GM18867 (cell line): ENCODE measurements around the gene SLC49A4.

ENCODE experiments used
- ATAC-seq: cut with Tn5 transposase; IDR thresholded peaks from one replicate; pipeline ENCODE4 v1.9.1; 2021; ENCODE audit warnings: mild to moderate bottlenecking, moderate library complexity; ENCODE audit not compliant: unreplicated experiment

Gene SLC49A4

DNA sequence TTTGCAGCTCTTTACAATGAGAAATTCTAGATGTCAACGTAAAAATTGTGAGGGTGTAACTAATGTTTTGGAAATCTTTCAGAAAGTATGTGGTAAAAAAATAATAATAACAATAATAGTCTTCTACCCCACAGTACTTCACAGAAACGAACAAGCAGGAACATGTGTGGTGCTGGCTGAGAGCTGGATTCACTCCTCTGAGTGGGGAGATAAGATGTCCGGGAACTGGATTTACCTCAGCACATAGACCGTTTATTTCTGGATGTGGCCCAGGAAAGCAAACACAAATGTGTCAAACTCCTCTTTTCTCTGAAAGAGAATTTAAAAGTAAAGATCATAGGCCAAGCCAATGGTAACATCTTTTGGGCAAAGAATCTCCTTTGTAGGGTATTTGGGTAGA lies 103.4 kb downstream of the SLC49A4 start:
- ATAC-seq, result no peak

DNA sequence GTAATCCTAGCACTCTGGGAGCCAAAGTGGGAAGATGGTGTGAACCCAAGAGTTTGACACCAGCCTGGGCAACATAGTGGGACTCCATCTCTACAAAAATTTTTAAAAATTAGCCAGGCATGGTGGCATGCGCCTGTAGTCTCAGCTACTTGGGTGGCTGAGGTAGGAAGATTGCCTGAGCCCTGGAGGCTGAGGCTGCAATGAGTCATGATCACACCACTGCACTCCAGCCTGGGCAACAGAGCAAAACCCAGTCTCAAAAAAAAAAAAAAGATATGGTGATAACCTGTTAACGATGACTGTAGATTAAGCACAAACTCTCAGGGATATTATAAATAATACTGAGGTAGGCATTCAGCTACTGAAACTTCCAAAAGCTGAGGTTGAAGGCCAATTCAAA lies 107.5 kb downstream of the SLC49A4 start:
- ATAC-seq, result no peak

DNA sequence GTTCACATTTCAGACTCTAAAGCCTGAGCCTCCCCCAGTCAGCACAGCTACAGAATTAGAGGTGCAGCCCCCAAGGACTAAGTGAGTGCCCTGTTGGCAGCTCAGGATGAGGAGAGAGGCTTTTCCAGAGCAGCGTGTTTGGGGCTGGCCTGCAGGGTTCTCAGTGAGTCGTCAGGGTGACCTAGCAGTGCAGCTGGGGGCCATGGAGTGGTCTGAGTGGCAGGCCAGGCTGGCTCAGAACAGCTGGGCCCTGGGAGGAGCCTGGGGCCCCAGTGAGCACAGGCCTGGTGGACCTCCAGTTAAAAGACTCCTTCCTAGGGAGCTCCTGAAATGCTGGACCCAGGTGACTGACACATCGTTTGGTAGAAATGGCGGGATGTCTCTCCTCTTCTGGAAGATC lies 108.3 kb downstream of the SLC49A4 start:
- no peak for ATAC-seq

DNA sequence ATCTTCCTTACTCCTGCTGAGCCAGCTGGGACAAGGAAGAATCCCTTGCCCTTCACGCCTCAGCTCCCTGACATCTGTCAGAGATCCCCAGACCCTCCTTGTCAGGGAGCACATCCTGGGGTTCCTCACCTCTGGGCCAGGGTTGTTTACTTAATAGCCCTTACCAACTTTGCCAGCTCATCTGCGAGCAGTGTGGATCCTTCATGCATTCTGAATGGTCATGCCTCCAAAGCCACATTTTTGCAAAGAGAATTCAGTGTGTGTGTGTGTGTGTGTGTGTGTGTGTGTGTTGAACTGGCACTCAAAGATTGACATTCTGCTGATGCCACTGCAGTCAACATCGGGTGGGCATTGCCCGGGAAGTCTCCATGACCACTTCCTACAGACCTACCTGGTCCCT lies 112.6 kb downstream of the SLC49A4 start:
- ATAC-seq, result no peak

DNA sequence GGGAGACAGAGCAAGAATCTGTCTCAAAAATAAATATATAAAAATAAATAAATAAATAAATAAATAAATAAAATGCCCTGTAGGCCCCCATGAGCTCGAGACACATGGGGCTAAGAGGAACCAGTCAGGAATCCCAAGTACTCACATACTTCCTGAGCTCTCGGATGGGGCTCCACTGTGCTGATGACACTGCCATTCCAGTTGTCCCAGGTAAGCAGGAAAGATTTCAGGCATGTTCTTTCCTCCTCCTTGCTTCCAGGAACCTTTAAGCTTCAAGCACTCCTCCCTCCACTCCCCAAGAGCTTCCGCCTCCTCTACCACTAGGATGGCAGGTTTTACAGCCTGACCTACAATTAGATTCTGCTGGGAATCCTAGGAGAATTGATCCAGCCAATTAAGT lies 113.4 kb downstream of the SLC49A4 start:
- no peak for ATAC-seq

DNA sequence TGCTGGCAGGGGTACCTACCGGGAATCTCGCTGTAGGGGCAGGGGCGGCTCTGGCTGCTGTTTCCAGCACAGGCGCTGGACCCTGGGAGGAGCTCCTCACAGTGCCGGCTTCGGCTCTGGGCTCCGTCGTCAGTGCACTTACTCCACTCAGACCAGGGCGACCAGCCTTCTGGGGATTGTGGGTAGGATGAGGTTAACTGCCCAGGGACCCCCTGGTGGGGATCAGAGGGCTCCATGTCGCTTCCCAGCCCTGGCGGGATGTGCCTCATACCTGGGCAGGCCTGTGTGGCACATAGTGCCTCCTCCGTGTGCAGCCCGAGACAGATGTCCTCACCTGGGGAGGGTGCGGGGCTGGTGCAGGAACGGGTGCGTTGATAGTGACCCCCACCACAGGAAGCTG lies 117.0 kb downstream of the SLC49A4 start:
- ATAC-seq, result no peak

DNA sequence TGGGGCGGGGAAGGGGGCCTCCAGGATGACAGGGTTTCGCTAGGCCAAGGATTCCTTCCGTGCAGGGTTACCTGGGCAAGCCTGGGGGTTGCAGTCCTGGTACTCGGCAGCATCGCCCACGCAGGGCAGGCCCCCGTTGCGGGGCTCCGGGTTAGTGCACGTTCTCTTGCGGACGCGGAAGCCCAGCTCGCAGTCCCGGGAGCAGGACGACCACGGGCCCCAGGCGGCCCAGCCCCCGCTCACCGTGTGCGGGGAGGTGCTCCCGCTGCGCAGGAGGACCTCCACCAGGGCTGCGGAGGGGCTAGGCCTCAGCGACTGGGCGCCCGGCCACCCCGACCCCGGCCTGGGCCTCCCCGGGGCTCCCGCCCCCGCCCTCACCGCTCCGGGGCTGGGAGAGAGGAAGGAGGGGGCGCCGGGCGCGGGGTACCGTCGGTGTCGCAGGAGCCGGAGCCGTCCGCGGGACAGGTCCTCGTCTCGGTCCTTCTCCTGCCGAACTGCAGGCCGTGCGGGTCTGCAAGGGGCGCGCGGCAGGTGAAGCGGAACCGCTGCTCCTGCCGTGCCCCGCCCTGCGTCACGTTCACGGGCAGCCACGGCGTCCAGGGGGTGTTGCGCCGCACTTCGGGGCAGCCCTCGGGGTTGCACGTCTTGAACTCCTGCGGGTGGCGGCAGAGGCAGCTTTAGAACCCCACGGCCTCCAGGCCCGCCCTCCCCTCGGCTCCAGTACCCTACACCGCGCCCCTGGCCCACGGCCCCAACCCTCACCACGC lies 118.1 kb downstream of the SLC49A4 start:
- ATAC-seq, result no peak

DNA sequence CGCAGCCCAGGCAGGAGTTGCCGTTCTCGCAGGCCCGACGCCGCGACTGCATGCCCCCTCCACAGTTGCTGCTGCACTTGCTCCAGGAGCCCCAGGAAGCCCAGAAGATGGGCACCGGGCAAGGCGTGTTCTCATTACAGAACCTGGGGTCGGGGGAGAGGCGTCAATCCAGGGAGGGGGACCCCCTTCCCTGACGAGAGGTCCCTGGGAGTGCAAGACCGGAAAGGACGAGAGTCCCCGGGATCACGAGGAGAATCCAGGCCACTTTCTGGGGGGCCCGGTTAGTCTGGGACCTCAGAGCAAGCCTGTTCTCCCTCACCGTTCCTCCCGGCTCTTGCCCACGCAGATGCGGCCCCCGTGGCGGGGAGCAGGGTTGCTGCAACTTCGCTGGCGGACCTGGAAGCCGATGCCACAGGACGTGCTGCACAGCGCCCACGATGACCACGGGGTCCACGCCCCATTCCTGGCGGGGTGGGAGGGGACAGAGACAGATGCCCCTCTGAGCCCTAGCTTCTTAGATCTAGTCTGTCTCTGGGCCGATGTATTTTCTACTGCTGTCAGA lies 118.8 kb downstream of the SLC49A4 start:
- ATAC-seq, result no peak

DNA sequence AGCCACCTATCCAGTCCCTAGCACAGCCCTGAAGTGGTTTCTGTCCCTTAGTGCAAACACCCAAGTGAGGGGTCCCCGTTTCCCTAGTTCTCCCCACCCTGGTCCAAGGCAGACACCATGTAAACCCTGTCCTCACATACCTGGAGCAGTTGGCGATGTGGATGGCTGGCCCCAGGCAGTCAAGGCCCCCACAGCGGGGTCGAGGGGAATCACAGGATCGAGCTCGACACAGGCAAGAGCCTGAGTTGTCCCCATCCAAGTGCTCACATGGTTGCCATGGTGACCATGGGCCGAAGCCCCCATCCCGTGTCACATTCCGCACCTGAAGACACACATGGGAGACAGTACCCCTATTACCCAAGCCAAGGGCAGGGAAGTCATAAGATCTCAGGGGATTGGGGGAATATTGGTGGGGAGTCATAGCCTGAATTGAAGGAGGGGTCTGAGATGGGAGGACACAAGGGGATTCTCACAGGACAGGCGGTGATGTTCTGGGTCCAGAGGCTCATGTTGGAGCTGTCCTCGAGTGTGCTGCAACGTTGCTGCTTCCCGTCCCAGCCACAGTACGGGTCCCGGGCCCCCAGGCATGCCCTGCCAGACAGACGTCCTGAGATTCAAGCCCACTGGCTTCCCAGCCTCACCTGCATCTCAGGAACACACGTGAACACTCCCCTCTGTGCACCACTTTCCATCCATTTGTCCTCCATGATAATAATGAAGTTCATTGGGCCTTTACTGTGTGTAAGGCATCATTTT lies 120.6 kb downstream of the SLC49A4 start:
- ATAC-seq, result no peak

DNA sequence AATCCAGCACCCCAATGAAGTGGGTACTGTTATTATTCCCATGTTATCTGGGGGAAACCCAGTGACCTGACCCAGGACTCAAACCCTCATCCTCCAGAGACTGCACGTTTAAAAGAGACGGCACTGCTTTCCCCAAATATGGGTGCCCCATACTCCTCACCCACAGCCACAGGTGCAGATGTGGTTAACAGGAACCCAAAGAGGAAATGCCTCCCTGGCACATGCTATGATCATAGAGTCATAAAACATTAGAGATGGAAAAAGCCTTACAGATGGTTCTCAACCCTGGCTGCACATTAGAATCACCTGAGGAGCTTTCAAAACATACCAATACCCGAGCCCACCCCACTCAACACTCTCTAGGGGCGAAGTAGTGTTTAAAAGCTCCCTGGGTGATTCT lies 121.2 kb downstream of the SLC49A4 start:
- ATAC-seq, result no peak

DNA sequence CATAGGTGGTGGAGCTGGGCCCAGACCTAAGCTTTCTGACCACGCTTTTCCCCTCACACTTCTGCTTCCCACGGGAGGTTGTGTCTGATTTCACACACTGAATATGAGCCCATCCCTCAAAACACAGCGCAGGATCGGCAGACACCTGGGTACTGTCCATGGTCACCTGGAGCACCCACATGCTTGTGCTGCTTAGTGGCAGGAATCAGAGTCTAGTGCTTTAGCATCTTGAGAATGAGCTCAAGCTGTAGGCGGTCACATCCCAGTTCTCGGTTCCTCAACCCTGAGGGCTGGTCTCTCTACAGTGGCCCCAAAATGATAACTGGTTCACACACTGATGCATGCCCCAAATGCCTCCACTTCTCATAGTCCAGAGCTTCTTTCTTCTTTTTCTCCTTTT lies 121.7 kb downstream of the SLC49A4 start:
- peak; percentile 58 for ATAC-seq

DNA sequence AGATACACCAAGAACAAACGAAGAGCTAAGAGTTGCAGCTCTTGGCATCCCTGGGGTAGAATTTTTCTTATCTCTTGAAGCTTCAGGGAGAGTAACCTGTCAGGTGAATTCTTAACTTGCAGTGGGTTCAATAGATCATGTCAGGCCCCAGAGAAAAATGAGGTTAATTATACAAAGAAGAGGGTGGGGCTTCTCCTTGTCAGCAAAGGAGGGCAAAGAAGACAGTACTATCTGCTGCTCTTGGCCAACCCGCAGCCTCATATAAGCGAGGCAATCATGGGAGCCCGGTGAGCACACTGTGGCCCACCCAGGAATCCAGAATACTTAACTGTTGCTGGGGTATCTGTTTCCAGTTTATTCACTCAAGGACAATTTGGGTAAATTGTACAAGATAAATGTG lies 122.5 kb downstream of the SLC49A4 start:
- no peak for ATAC-seq

DNA sequence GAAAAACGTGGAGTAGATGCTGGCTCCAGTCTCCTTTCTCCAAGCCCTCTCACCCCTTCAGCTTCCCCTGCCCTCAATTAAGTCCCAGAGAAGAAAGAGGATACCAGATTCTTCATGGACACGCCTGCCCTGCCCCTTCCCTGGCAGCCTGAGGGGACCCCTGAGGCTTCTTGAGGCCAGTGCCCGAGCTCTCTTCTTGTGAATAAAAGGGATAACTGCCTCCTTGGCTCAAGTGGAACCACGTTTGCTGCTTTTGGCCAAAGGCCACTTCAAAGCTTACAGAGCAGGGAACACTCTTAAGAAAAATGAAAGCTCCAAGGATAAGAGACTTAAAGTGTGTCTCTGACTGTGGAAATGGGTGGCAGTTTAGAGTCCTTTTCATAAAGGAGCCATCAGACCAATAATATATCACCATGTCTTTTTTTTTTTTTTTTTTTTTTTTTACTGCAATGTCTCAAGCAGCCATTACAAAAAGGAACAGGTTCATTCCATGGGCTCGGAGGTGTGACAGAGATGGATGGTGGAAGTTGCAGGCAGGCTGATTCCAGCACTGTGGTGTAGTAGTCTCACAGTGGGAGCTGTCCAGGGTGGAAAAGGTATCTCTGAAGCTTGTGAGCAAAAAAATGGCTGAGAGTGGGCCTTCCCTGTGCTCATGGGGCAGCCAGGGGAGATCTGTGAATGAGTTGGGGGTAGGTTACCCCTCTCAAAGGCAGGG lies 123.9 kb downstream of the SLC49A4 start:
- ATAC-seq, result no peak

DNA sequence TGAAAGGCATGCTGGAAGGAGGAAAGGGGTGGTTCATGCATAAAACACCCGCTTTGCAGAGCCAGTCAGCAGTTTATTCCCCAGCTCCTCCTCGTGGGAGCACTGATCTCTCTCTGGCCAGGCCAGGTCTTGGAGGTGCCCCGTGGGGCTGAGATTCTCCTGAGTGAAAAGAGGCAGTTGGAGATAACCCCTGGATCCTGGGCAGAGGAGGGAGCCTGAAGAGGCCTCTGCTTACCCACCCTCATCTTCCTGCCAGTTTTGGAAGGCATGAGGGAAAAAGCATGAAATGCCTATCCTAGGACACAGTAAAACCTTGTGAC lies 124.4 kb downstream of the SLC49A4 start:
- no peak for ATAC-seq

DNA sequence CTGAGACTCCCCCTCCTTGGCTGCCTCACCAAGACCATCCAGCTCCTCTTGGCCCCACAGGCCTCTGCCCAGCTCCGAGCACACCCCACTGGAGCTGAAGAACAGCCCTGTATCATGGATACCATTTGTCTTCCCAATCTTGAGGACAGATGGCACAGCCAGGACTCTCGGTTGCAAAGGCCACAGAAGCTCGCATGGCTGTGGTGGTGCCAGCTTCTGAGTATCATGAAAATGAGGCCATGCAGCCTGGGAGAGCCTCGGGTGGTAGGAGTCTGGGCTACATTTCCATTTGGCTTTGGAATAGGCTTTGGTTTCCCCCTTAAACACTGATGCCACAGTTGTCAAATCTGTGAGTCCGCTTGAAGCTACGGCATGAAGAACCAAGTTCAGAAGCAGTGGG lies 126.1 kb downstream of the SLC49A4 start:
- no peak for ATAC-seq

DNA sequence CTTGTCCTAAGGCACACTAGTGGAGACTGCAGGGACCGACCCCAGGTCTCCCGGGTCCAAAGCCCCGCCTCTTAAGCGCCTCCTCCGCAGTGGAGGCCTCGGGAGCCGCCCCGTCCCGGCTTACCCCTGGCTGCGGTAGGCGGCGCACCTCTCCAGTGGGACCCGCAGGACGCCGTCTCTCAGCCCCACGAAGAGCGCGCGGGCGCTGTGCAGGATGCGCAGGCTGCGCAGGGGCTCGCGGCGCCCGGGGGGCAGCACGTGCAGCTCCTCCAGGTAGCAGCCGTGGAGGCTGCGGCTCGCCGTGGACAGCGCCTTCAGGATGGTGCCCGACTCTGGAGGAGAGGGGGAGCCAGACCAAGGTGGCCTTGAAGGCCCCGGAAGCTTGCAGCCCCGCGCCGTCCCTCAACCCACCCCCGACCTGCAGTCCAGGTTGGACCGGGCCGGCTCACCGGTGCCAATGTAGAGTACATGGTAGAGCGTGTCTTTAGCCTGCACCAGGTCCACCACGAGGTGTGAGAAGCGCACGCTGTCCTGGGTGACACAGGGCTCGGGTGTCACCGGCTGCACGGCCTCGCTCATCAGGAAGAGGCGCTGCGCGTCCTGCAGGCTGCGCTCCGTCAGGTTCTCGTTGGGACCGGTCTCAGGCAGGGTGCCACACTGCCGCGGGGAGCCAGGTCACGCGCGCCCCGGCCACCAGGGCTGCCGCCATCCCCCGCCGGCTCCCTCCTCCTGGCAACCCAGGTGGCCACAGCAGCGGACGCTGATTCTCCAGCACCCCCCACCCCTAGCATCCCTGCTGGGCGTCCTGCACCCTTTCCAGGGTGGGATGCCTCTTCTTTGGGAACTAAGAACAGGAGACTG lies 127.2 kb downstream of the SLC49A4 start:
- ATAC-seq, result peak; percentile 54

DNA sequence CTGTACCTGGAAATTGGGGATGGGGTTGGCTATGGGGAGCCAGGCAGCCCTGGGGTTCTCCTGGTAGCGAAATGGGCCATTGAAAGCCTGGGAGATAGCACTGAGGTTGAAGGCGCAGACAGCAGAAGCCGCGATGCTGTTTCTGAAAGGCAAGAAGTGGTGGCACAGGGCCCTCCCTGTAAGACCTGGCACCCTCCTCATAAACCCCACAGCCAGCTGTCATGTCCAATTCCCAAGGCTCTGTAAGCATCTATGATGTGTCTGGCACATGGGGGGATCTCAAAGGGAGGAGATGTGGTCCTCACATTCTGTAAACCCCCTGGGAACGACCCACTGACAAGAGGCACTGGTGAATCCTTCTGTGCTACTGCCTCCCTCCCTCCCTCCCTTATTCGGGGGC lies 128.7 kb downstream of the SLC49A4 start:
- ATAC-seq, result no peak

DNA sequence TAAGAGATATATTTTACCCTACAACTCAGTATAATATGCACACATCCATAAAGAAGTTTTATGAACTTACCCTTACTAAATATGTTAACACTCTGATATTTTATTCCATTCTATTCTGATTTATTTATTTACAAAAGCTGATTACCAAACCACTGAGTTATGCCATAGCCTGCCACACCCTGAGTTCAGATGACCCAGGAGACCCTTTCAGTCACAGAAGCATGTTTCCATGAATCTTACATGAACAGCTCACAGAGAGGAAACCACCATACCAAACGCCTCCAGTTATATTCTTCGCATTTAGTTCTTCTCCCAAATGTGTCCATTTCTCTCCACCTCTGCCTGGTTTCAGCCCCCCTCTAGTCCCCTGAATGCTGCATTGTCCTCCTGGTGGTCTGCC lies 129.2 kb downstream of the SLC49A4 start:
- no peak for ATAC-seq

DNA sequence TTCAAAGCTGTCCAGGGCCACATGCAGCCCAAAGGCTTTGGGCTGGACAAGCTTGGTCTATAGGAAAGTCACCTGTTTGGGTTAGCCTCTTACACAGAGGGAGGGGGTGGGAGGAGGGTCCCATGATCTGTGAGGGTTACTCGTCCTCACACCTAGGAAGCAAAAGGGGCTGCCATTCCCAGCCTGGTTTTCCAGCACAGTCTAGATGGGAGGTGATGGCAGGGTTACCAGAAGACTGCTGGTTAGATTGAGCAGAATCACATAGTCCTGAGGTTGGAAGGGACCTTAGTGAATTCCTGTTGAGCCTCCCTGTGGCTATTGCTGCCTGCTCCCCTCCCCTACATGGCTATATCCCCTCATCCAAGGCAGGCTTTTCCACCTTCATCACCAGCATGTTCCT lies 130.9 kb downstream of the SLC49A4 start:
- ATAC-seq, result no peak

DNA sequence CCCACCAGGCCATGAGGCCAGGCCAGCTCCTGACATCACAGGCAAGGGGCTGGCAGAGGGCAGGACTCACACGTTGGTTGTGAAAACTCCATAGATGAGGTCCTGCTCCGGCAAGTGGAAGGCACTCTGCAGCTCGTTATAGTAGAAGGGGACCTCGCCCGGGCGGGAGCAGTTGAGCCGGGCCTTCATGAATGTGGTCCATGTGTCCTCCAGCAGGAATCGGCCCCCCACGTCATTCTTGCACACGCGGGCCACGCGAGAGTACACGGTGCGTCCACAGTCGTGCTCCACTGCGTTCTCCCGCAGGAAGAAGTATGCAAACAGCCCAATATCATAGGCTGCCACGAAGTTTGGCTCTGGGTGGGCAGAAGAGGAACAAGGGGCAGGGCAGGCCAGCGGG lies 131.5 kb downstream of the SLC49A4 start:
- ATAC-seq, result no peak

DNA sequence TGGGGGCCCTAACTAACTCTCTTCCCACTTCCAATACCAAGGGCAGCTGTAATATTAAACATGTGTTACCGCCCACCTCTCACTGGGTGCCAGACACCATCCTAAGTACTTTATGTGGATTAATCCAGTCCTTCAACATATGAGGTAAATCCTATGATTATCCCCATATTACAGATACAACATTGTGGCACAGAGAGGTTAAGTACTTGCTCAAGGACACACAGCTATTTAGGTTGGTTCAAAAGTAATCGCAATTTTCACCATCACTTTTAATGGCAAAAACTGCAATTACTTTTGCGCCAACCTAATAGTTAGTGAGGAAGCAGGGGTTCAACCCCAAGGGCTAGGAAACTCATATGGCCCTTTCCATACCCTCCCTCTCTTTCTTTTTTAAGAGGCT lies 131.9 kb downstream of the SLC49A4 start:
- no peak for ATAC-seq
